KMS-11 (cell line): ENCODE data around the gene ZSCAN5A.

Experiments used
- H2AFZ ChIP-seq: fragments of 200-600 bp; sonication (generic); 2 replicates; pipeline ENCODE4 v1.6.1; 2016; ENCODE audit warnings: antibody characterized with exemption, mixed run types, low read depth
- H3K27ac ChIP-seq: fragments of 200-600 bp; sonication (generic); 2 replicates; pipeline ENCODE4 v1.6.1; 2016; ENCODE audit warnings: mild to moderate bottlenecking, mixed run types
- H3K27me3 ChIP-seq: fragments of 200-600 bp; sonication (generic); 2 replicates; pipeline ENCODE4 v1.6.1; 2017; ENCODE audit warnings: mild to moderate bottlenecking, low read depth, mixed run types, moderate library complexity; ENCODE audit not compliant: insufficient read depth
- H3K36me3 ChIP-seq: fragments of 200-600 bp; sonication (generic); 2 replicates; pipeline ENCODE4 v1.6.1; 2017; ENCODE audit warnings: mild to moderate bottlenecking, mixed run types; ENCODE audit not compliant: insufficient read depth
- H3K4me1 ChIP-seq: fragments of 200-600 bp; sonication (generic); 2 replicates; pipeline ENCODE4 v1.6.1; 2016; ENCODE audit warnings: mild to moderate bottlenecking, low read depth, mixed run types; ENCODE audit not compliant: poor library complexity, severe bottlenecking
- H3K4me2 ChIP-seq: fragments of 200-600 bp; sonication (generic); 2 replicates; pipeline ENCODE4 v1.7.0; 2016; ENCODE audit warnings: mild to moderate bottlenecking, mixed run types
- H3K4me3 ChIP-seq: fragments of 200-600 bp; sonication (generic); IDR thresholded peaks from 2 replicates; pipeline ENCODE4 v1.6.1; 2017; ENCODE audit warnings: low read depth, low read length, mixed read lengths; ENCODE audit not compliant: insufficient read depth
- H3K79me2 ChIP-seq: fragments of 200-600 bp; sonication (generic); 2 replicates; pipeline ENCODE4 v1.6.1; 2016; ENCODE audit warnings: low read depth, mixed run types; ENCODE audit not compliant: insufficient read depth
- H3K9ac ChIP-seq: fragments of 200-600 bp; sonication (generic); 2 replicates; pipeline ENCODE4 v1.6.1; 2016; ENCODE audit warnings: mild to moderate bottlenecking, mixed run types
- H4K20me1 ChIP-seq: fragments of 200-600 bp; sonication (generic); 2 replicates; pipeline ENCODE4 v1.6.1; 2016; ENCODE audit warnings: mild to moderate bottlenecking, mixed run types; ENCODE audit not compliant: insufficient read depth
- TF ChIP-seq, protein P1 (sequence below): fragments of 200-600 bp; sonication (generic); conservative IDR thresholded peaks from 2 replicates; pipeline ENCODE4 v1.6.1; 2017; ENCODE audit warnings: low read depth, mild to moderate bottlenecking, antibody characterized with exemption, low read length, moderate library complexity, mixed read lengths

The ZSCAN5A gene

DNA sequence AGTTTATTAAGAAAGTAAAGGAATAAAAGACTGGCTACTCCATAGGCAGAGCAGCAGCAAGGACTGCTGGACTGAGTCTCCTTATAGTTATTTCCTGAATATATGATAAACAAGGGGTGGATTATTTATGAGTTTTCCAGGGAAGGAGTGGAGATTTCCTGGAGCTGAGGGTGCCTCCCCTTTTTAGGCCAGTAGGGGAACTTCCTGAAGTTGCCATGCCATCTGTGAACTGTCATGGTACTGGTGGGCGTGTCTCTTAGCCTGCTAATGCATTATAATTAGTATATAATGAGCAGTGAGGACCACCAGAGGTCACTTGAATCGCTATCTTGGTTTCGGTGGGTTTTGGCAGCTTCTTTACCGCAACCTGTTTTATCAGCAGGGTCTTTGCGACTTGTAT is 13.5 kb downstream of the ZSCAN5A start:
- H3K4me2 ChIP-seq = no peak overlapping the region

DNA sequence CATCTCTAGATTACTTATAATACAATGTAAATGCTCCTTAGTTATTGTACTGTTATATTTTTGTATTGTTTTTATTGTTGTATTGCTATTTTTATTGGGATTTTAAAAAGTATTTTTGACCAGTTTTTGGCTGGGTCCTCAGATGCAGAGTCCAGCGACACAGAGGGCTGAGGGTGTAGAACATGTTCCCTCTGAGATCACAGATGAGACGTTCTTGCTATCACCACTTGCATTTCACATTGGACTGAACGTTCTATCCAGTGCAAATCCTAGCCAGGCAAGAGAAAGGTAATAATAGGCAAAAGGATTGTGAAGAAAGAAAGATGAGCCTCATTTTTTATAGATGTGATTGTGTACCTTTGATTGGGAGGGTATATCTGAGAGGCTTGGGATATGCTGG is 15.0 kb downstream of the ZSCAN5A start:
- Histone ChIP-seq H3K79me2 (no peaks in the 10 kb centered on the region), H3K27ac (no peak overlapping the region), H3K4me3 (no peak overlapping the region), H2AFZ (no peak overlapping the region), H3K4me1 (no peaks in the 10 kb centered on the region), H4K20me1 (no peaks in the 10 kb centered on the region), H3K4me2 (no peak overlapping the region), H3K36me3 (no peaks in the 10 kb centered on the region), H3K27me3 (no peaks in the 10 kb centered on the region; the same call in 1 of the 2 replicates), H3K9ac (no peak overlapping the region)
- TF ChIP-seq, protein P1, sequence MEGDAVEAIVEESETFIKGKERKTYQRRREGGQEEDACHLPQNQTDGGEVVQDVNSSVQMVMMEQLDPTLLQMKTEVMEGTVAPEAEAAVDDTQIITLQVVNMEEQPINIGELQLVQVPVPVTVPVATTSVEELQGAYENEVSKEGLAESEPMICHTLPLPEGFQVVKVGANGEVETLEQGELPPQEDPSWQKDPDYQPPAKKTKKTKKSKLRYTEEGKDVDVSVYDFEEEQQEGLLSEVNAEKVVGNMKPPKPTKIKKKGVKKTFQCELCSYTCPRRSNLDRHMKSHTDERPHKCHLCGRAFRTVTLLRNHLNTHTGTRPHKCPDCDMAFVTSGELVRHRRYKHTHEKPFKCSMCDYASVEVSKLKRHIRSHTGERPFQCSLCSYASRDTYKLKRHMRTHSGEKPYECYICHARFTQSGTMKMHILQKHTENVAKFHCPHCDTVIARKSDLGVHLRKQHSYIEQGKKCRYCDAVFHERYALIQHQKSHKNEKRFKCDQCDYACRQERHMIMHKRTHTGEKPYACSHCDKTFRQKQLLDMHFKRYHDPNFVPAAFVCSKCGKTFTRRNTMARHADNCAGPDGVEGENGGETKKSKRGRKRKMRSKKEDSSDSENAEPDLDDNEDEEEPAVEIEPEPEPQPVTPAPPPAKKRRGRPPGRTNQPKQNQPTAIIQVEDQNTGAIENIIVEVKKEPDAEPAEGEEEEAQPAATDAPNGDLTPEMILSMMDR = no peak

More for the DNA sequence above, 13.5 kb downstream of the ZSCAN5A start:
- H3K36me3 ChIP-seq = no peaks in the 10 kb centered on the region
- H3K9ac ChIP-seq = no peak overlapping the region
- no peak overlapping the region for H3K4me3 ChIP-seq
- H2AFZ ChIP-seq = no peak overlapping the region
- H4K20me1 ChIP-seq = no peaks in the 10 kb centered on the region
- no peaks in the 10 kb centered on the region for H3K79me2 ChIP-seq
- no peaks in the 10 kb centered on the region for H3K4me1 ChIP-seq
- no peak overlapping the region for H3K27ac ChIP-seq
- TF ChIP-seq, protein P1 = no peak
- H3K27me3 ChIP-seq = no peaks in the 10 kb centered on the region; the same call in 1 of the 2 replicates

DNA sequence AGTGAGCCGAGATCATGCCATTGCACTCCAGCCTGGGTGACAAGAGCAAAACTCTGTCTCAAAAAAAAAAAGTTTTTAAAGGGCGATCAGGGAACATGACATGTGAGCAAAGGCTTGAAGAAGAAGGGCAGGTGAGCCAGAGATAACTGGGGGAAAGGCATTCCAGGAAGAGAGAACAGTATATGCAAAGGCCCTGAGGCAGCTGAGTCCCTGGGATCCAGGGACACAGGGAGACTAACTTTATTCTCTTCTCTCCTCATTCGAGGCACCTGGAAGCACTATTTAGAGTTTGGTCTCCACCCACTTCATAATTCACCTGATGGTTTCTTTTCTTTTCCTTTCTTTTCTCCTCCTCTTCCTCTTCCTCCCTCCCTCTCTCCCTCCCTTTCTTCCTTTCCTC is 17.6 kb downstream of the ZSCAN5A start:
- H4K20me1 ChIP-seq = no peaks in the 10 kb centered on the region
- H3K27ac ChIP-seq = no peak overlapping the region
- no peak overlapping the region for H2AFZ ChIP-seq
- H3K27me3 ChIP-seq = no peaks in the 10 kb centered on the region; the same call in 1 of the 2 replicates
- no peaks in the 10 kb centered on the region for H3K4me1 ChIP-seq
- H3K36me3 ChIP-seq = no peaks in the 10 kb centered on the region
- TF ChIP-seq, protein P1 = no peak
- H3K4me3 ChIP-seq = no peak overlapping the region
- H3K9ac ChIP-seq = no peak overlapping the region
- no peaks in the 10 kb centered on the region for H3K79me2 ChIP-seq
- no peak overlapping the region for H3K4me2 ChIP-seq

DNA sequence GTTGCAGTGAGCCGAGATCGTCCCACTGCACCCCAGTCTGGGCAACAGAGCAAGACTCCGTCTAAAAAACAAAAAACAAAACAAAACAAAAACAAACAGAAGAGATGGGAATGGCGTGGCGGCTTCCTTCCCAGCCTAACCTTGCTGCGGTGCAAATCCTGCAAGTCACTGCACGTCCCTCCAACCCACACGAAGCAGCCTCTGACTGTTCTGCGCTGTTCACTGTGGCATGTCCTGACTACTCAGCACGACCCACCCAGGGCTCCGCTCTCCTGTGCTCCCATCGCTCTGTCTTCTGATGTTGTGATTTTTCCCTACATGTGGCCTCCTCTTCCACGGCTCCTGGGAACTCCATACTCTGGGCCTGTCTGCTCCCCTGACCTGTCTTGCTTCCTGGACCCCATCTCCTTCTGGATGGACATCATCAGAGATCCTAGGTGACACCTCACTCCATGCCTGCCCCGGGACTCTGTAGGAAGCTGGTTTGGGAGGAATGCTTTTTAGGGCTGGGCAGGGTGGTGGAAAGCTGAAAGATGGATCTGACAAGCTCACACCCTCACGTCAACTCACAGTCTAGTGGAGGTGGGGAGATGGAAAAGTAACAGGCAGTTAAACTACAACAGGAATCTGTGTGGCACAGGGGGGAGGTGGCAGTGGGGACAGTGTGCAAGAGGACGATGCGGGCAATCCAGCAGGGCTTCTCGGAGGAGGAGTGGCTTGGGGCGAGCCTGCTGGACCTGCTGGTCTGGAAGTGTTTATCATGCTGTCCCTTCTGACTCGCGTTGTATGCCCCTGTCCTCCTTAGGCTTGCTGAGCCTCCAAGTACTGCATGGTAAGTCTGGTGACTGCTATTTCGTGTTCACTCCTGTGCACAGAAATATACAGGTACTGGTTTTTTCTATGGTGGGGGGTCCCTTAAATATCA is 18.8 kb downstream of the ZSCAN5A start:
- Histone ChIP-seq H3K27ac (no peak overlapping the region), H4K20me1 (no peaks in the 10 kb centered on the region), H3K4me3 (no peak overlapping the region), H3K79me2 (no peaks in the 10 kb centered on the region), H2AFZ (no peak overlapping the region), H3K4me2 (no peak overlapping the region), H3K4me1 (no peaks in the 10 kb centered on the region), H3K27me3 (no peaks in the 10 kb centered on the region; the same call in 1 of the 2 replicates), H3K36me3 (no peaks in the 10 kb centered on the region), H3K9ac (no peak overlapping the region)
- TF ChIP-seq, protein P1 = no peak
